PC-3 (cell line): ENCODE measurements around the gene FN1. TPM values are rescaled to one million over a fixed set of nuclear protein-coding genes. Genes with fewer than 3 reads are reported as not detected.

Source experiments
- ATAC-seq: fragments of 200-7000 bp; cut with Tn5 transposase; 2 replicates; pipeline ENCODE4 v1.9.1; 2020; ENCODE audit warnings: mild to moderate bottlenecking, moderate library complexity
- BruUV-seq: library from RNA; stranded (reverse); fragments of 400-500 nt; replicated peaks from 2 replicates; lab custom pipeline; 2021; lab: Mats Ljungman, UMichigan
- CTCF ChIA-PET: fragments of 300-600 bp; sonication (Branson Sonifier 250); formaldehyde crosslinking; loops from one replicate; lab custom pipeline; 2022; ENCODE audit warnings: antibody characterized with exemption; lab: Charles Lee
- POLR2A ChIA-PET: fragments of 300-600 bp; sonication (Branson Sonifier 250); formaldehyde crosslinking; loops from one replicate; lab custom pipeline; 2022; ENCODE audit warnings: antibody characterized with exemption; ENCODE audit not compliant: unreplicated experiment; lab: Charles Lee
- DNase-seq: peaks from one replicate; pipeline ENCODE4 v3.0.0-alpha.2; 2015
- H2AFZ ChIP-seq: fragments of 300-600 bp; sonication (generic); 2 replicates; pipeline ENCODE4 v1.6.0; 2016; ENCODE audit warnings: antibody characterized with exemption, low read length
- H3F3A ChIP-seq: fragments of 300-600 bp; sonication (generic); one replicate; pipeline ENCODE4 v1.6.0; 2017; ENCODE audit warnings: antibody characterized with exemption, low read length, control low read depth, mild to moderate bottlenecking; ENCODE audit not compliant: unreplicated experiment
- H3K27ac ChIP-seq: fragments of 300-600 bp; sonication (generic); 2 replicates; pipeline ENCODE4 v1.5.1; 2016; ENCODE audit warnings: mild to moderate bottlenecking, low read length
- H3K27me3 ChIP-seq: fragments of 300-600 bp; sonication (generic); 2 replicates; pipeline ENCODE4 v1.6.1; 2016; ENCODE audit warnings: low read length, mixed read lengths
- H3K36me3 ChIP-seq: fragments of 300-600 bp; sonication (generic); 2 replicates; pipeline ENCODE4 v1.6.1; 2016; ENCODE audit warnings: low read depth, mixed run types, low read length, mixed read lengths
- H3K4me1 ChIP-seq: fragments of 300-600 bp; sonication (generic); 2 replicates; pipeline ENCODE4 v1.5.1; 2016; ENCODE audit warnings: low read length; ENCODE audit not compliant: insufficient read depth
- H3K4me2 ChIP-seq: fragments of 300-600 bp; sonication (generic); 2 replicates; pipeline ENCODE4 v1.6.0; 2016; ENCODE audit warnings: low read length
- H3K4me3 ChIP-seq: fragments of 300-600 bp; sonication (generic); 2 replicates; pipeline ENCODE4 v1.5.1; 2016; ENCODE audit warnings: mild to moderate bottlenecking, low read length, mixed read lengths
- H3K79me2 ChIP-seq: fragments of 300-600 bp; sonication (generic); 2 replicates; pipeline ENCODE4 v1.6.1; 2017; ENCODE audit warnings: low read length, mixed read lengths
- H3K9ac ChIP-seq: fragments of 300-600 bp; sonication (generic); 2 replicates; pipeline ENCODE4 v1.6.0; 2016; ENCODE audit warnings: mild to moderate bottlenecking, low read length
- H3K9me2 ChIP-seq: fragments of 300-600 bp; sonication (generic); replicated peaks from 2 replicates; pipeline ENCODE4 v1.6.1; 2016; ENCODE audit warnings: mixed run types, low read length, mixed read lengths
- H3K9me3 ChIP-seq: fragments of 300-600 bp; sonication (generic); 2 replicates; pipeline ENCODE4 v1.6.1; 2016; ENCODE audit warnings: low read length, mixed read lengths
- H4K20me1 ChIP-seq: fragments of 300-600 bp; sonication (generic); 2 replicates; pipeline ENCODE4 v1.6.1; 2016; ENCODE audit warnings: low read length, mixed read lengths
- CTCF ChIP-seq: fragments of 300-600 bp; sonication (generic); conservative IDR thresholded peaks from 2 replicates; pipeline ENCODE4 v1.5.1; 2017; ENCODE audit warnings: antibody characterized with exemption, low read depth, mild to moderate bottlenecking, low read length
- EZH2 ChIP-seq: fragments of 300-600 bp; sonication (generic); IDR thresholded peaks from one replicate; pipeline ENCODE4 v1.6.1; 2017; ENCODE audit warnings: antibody characterized with exemption, mild to moderate bottlenecking, low read length; ENCODE audit not compliant: unreplicated experiment
- EZH2phosphoT487 ChIP-seq: fragments of 300-600 bp; sonication (generic); IDR thresholded peaks from 2 replicates; pipeline ENCODE4 v1.6.1; 2018; ENCODE audit warnings: mild to moderate bottlenecking, antibody characterized with exemption, low read length, borderline replicate concordance
- intact Hi-C: fragments of 100-400 bp; cut with micrococcal nuclease; formaldehyde crosslinking; loops from 2 replicates; pipeline ENCODE4 v1.9.0; 2023
- total RNA-seq: library from RNA; depleted of rRNA; stranded (reverse); fragments of >200 nt; gene quantifications from 2 replicates; pipeline ENCODE4 v1.2.3, GENCODE V29; 2014

FN1 gene
- total RNA-seq, 1 experiment from 2014 or later = 220 TPM

GRCh38 chr2:215431290-215431689 lies 4.6 kb downstream of the FN1 start:
- Histone ChIP-seq H3K4me2 (no peak overlapping the region), H3K79me2 (peaks cover 13% of the 10 kb centered on the region), H3K36me3 (peaks cover 43% of the 10 kb centered on the region), H3K9ac (no peak overlapping the region), H3K27me3 (no peaks in the 10 kb centered on the region), H3K4me1 (peaks cover 26% of the 10 kb centered on the region), H3K27ac (no peak overlapping the region), H3K9me2 (no peaks in the 10 kb centered on the region), H2AFZ (no peak overlapping the region), H3K9me3 (no peaks in the 10 kb centered on the region), H3K4me3 (no peak overlapping the region), H3F3A (no peaks in the 10 kb centered on the region), H4K20me1 (no peaks in the 10 kb centered on the region)
- no peak for ATAC-seq
- CTCF ChIA-PET = no interaction called here
- BruUV-seq = no TSS peak
- DNase-seq = no peak
- TF ChIP-seq CTCF = no peak
- no peak for TF ChIP-seq EZH2phosphoT487
- no peak for TF ChIP-seq EZH2
- POLR2A ChIA-PET = no interaction called here
- intact Hi-C loops = no loop called here

- Histone ChIP-seq H3K4me2 (no peak overlapping the region), H3K4me1 (peaks cover 26% of the 10 kb centered on the region), H3K4me3 (no peak overlapping the region), H2AFZ (no peak overlapping the region), H4K20me1 (no peaks in the 10 kb centered on the region), H3F3A (no peaks in the 10 kb centered on the region), H3K9me3 (no peaks in the 10 kb centered on the region), H3K9me2 (no peaks in the 10 kb centered on the region), H3K9ac (no peak overlapping the region), H3K27me3 (no peaks in the 10 kb centered on the region), H3K27ac (no peak overlapping the region), H3K79me2 (peaks cover 12% of the 10 kb centered on the region), H3K36me3 (peaks cover 43% of the 10 kb centered on the region)
- POLR2A ChIA-PET = no interaction called here
- intact Hi-C loops = no loop called here
- CTCF ChIA-PET = interaction anchor here (0.5 kb wide), 1 partner anchor 12 kb away, joined by 9 read pairs; no protein-coding TSS in a partner anchor
- DNase-seq (no peak), ATAC-seq (no peak)
- TF ChIP-seq CTCF (no peak), EZH2phosphoT487 (no peak), EZH2 (no peak)
- no TSS peak for BruUV-seq
These were observed 5.2 kb downstream of the FN1 start for GRCh38 chr2:215430528-215431187.

- peaks cover 18% of the 10 kb centered on the region for H3K4me1 ChIP-seq
These were observed 6.4 kb downstream of the FN1 start for GRCh38 chr2:215429424-215429823.

More at GRCh38 chr2:215429424-215429823, 6.4 kb downstream of the FN1 start:
- ChIA-PET CTCF (no interaction called here), POLR2A (no interaction called here)
- H3K4me2 ChIP-seq = no peak overlapping the region
- no peak for DNase-seq
- H3F3A ChIP-seq = no peaks in the 10 kb centered on the region
- H3K4me3 ChIP-seq = no peak overlapping the region
- TF ChIP-seq EZH2phosphoT487 (no peak), CTCF (no peak), EZH2 (no peak)
- no peaks in the 10 kb centered on the region for H4K20me1 ChIP-seq
- no peaks in the 10 kb centered on the region for H3K9me2 ChIP-seq
- intact Hi-C loops = no loop called here
- ATAC-seq = no peak
- no peak overlapping the region for H2AFZ ChIP-seq
- H3K27me3 ChIP-seq = no peaks in the 10 kb centered on the region
- H3K9ac ChIP-seq = no peak overlapping the region
- H3K79me2 ChIP-seq = no peaks in the 10 kb centered on the region; the same call in 1 of the 2 replicates
- no peaks in the 10 kb centered on the region for H3K9me3 ChIP-seq
- peaks cover 46% of the 10 kb centered on the region for H3K36me3 ChIP-seq
- H3K27ac ChIP-seq = no peak overlapping the region
- BruUV-seq = no TSS peak
